GM23338 (cell line): Measurements from ENCODE around the gene THSD7A. TPM values are rescaled to one million over a fixed set of nuclear protein-coding genes. Genes with fewer than 3 reads are reported as not detected.

Source experiments
- ATAC-seq: fragments of 200-7000 bp; cut with Tn5 transposase; 3 replicates; pipeline ENCODE4 v1.9.1; 2020
- DNase-seq: peaks from one replicate; pipeline ENCODE4 v3.0.0-alpha.2; 2015; ENCODE audit warnings: low spot score
- H2AFZ ChIP-seq: fragments of 200-600 bp; sonication (generic); 2 replicates; pipeline ENCODE4 v1.8.0; 2016; ENCODE audit warnings: antibody characterized with exemption, mild to moderate bottlenecking, moderate library complexity
- H3F3A ChIP-seq: fragments of 200-600 bp; sonication (generic); replicated peaks from 2 replicates; pipeline ENCODE4 v1.8.0; 2017; ENCODE audit warnings: antibody characterized with exemption, mixed run types, low read depth
- H3K27ac ChIP-seq: fragments of 200-600 bp; sonication (generic); 2 replicates; pipeline ENCODE4 v1.6.1; 2016; ENCODE audit warnings: low read depth
- H3K27me3 ChIP-seq: fragments of 200-600 bp; sonication (generic); 2 replicates; pipeline ENCODE4 v1.8.0; 2016; ENCODE audit warnings: mild to moderate bottlenecking, mixed run types, moderate library complexity; ENCODE audit not compliant: insufficient read depth
- H3K36me3 ChIP-seq: fragments of 200-600 bp; sonication (generic); 2 replicates; pipeline ENCODE4 v1.8.0; 2016; ENCODE audit warnings: mild to moderate bottlenecking; ENCODE audit not compliant: insufficient read depth
- H3K4me1 ChIP-seq: fragments of 200-600 bp; sonication (generic); 2 replicates; pipeline ENCODE4 v1.8.0; 2016; ENCODE audit warnings: mild to moderate bottlenecking, moderate library complexity; ENCODE audit not compliant: insufficient read depth
- H3K4me2 ChIP-seq: fragments of 200-600 bp; sonication (generic); 2 replicates; pipeline ENCODE4 v1.7.1; 2017; ENCODE audit warnings: mixed run types
- H3K4me3 ChIP-seq: fragments of 200-600 bp; sonication (generic); 2 replicates; pipeline ENCODE4 v1.6.1; 2016; ENCODE audit warnings: mixed run types
- H3K79me2 ChIP-seq: fragments of 200-600 bp; sonication (generic); replicated peaks from 2 replicates; pipeline ENCODE4 v1.8.0; 2017; ENCODE audit warnings: mild to moderate bottlenecking; ENCODE audit not compliant: insufficient read depth
- H3K9me2 ChIP-seq: fragments of 200-600 bp; sonication (generic); 2 replicates; pipeline ENCODE4 v1.8.0; 2017; ENCODE audit not compliant: insufficient read depth
- H4K20me1 ChIP-seq: fragments of 200-600 bp; sonication (generic); replicated peaks from 2 replicates; pipeline ENCODE4 v1.8.0; 2017; ENCODE audit warnings: mild to moderate bottlenecking; ENCODE audit not compliant: insufficient read depth
- H3K27ac Mint-ChIP-seq: 2 replicates; pipeline ENCODE4 v1.8.0; 2020; ENCODE audit warnings: inconsistent platforms, mild to moderate bottlenecking, moderate library complexity, mixed read lengths
- H3K27me3 Mint-ChIP-seq: 3 replicates; pipeline ENCODE4 v1.8.0; 2022; ENCODE audit warnings: low read depth, mild to moderate bottlenecking, moderate library complexity, mixed read lengths, inconsistent platforms; ENCODE audit not compliant: insufficient read depth, poor library complexity
- H3K36me3 Mint-ChIP-seq: 3 replicates; pipeline ENCODE4 v1.8.0; 2021; ENCODE audit warnings: low read depth, mild to moderate bottlenecking, inconsistent platforms, moderate library complexity, mixed read lengths
- H3K4me1 Mint-ChIP-seq: 3 replicates; pipeline ENCODE4 v1.8.0; 2020; ENCODE audit warnings: mild to moderate bottlenecking, inconsistent platforms, mixed read lengths
- H3K4me3 Mint-ChIP-seq: 3 replicates; pipeline ENCODE4 v1.8.0; 2021; ENCODE audit warnings: moderate library complexity, mild to moderate bottlenecking, inconsistent platforms, mixed read lengths
- H3K9me3 Mint-ChIP-seq: 3 replicates; pipeline ENCODE4 v1.8.0; 2020; ENCODE audit warnings: moderate library complexity, mild to moderate bottlenecking, inconsistent platforms, mixed read lengths
- CREB1 ChIP-seq: fragments of 250-450 bp; sonication (Bioruptor Pico); IDR thresholded peaks from 2 replicates; pipeline ENCODE4 v1.5.0; 2020; ENCODE audit warnings: low read depth, mild to moderate bottlenecking, moderate library complexity
- ETS1 ChIP-seq: IDR thresholded peaks from 2 replicates; pipeline ENCODE4 v1.6.1; 2016; ENCODE audit warnings: antibody characterized with exemption
- EZH2phosphoT487 ChIP-seq: fragments of 200-600 bp; sonication (generic); IDR thresholded peaks from one replicate; pipeline ENCODE4 v1.8.1; 2018; ENCODE audit warnings: antibody characterized with exemption; ENCODE audit not compliant: unreplicated experiment
- JUNB ChIP-seq: IDR thresholded peaks from one replicate; pipeline ENCODE4 v1.6.1; 2016; ENCODE audit warnings: antibody characterized with exemption; ENCODE audit not compliant: unreplicated experiment
- NANOG ChIP-seq: IDR thresholded peaks from 2 replicates; pipeline ENCODE4 v1.6.1; 2016; ENCODE audit warnings: antibody characterized with exemption, borderline replicate concordance
- POLR2AphosphoS5 ChIP-seq: IDR thresholded peaks from 2 replicates; pipeline ENCODE4 v1.6.1; 2016; ENCODE audit warnings: antibody characterized with exemption, low read depth
- REST ChIP-seq: IDR thresholded peaks from one replicate; pipeline ENCODE4 v1.6.1; 2018; ENCODE audit warnings: antibody characterized with exemption; ENCODE audit not compliant: unreplicated experiment
- STAT1 ChIP-seq: IDR thresholded peaks from one replicate; pipeline ENCODE4 v1.6.1; 2016; ENCODE audit warnings: antibody characterized with exemption; ENCODE audit not compliant: unreplicated experiment
- ZNF114 ChIP-seq: fragments of 250-450 bp; sonication (Bioruptor Pico); IDR thresholded peaks from 2 replicates; pipeline ENCODE4 v1.5.0; 2020; ENCODE audit warnings: mild to moderate bottlenecking, moderate library complexity
- ZNF331 ChIP-seq: fragments of 250-450 bp; sonication (Bioruptor Pico); IDR thresholded peaks from 2 replicates; pipeline ENCODE4 v1.5.0; 2020; ENCODE audit warnings: low read depth, mild to moderate bottlenecking, moderate library complexity
- ZNF462 ChIP-seq: fragments of 250-450 bp; sonication (Bioruptor Pico); IDR thresholded peaks from 2 replicates; pipeline ENCODE4 v1.5.0; 2020; ENCODE audit warnings: mild to moderate bottlenecking, moderate library complexity
- polyA plus RNA-seq: library from polyadenylated mRNA; unstranded; fragments of >200 nt; fragmentation: Nextera tagmentation; extraction: Ambion mirVana; gene quantifications from 2 replicates; pipeline ENCODE4 v1.2.1, GENCODE V29; 2016
- total RNA-seq: library from RNA; depleted of rRNA; stranded (reverse); fragments of >200 nt; shearing (Covaris generic); gene quantifications from 2 replicates; pipeline ENCODE4 v1.2.3, GENCODE V29; 2014

Gene THSD7A
- total and polyA plus RNA-seq, 2 experiments from 2014 or later = 1.3 to 2.1 TPM

- Mint-ChIP-seq H3K27ac (no peak overlapping the region), H3K36me3 (no peaks in the 10 kb centered on the region), H3K9me3 (no peaks in the 10 kb centered on the region), H3K4me3 (no peak overlapping the region), H3K4me1 (peaks cover 1% of the 10 kb centered on the region; the same call in 1 of the 3 replicates), H3K27me3 (no peaks in the 10 kb centered on the region)
- no peak overlapping the region for H2AFZ ChIP-seq
- no peaks in the 10 kb centered on the region for H3K79me2 ChIP-seq
- H3K4me1 ChIP-seq = no peaks in the 10 kb centered on the region
- H3K27me3 ChIP-seq = no peaks in the 10 kb centered on the region
- no peaks in the 10 kb centered on the region for H3F3A ChIP-seq
- H4K20me1 ChIP-seq = no peaks in the 10 kb centered on the region
- H3K4me3 ChIP-seq = no peak overlapping the region
- TF ChIP-seq JUNB (no peak), CREB1 (CRISPR knock-in tag) (no peak), POLR2AphosphoS5 (no peak), ZNF114 (no peak), REST (no peak), ZNF462 (no peak), ETS1 (no peak), STAT1 (no peak), EZH2phosphoT487 (no peak), NANOG (no peak), ZNF331 (CRISPR knock-in tag) (no peak)
- DNase-seq (no peak), ATAC-seq (no peak)
- no peaks in the 10 kb centered on the region for H3K9me2 ChIP-seq
- H3K4me2 ChIP-seq = no peak overlapping the region
- no peaks in the 10 kb centered on the region for H3K36me3 ChIP-seq
- no peak overlapping the region for H3K27ac ChIP-seq
These were observed 89.5 kb downstream of the THSD7A start for GRCh38 chr7:11742496-11742895.
